Keratinocyte (primary cell): ENCODE data around the gene RAB3IL1. TPM values are rescaled to one million over a fixed set of nuclear protein-coding genes. Genes with fewer than 3 reads are reported as not detected.
"Not testable (repeated sequence)": the region's sequence is repeated elsewhere in the genome, so short reads cannot be mapped to it uniquely, and the experiment has no call there.

Source experiments
- DNase-seq: peaks from one replicate; pipeline ENCODE4 v3.0.0-alpha.2; 2011; ENCODE audit warnings: low read depth, missing footprints, low spot score
- FAIRE-seq: peaks from 2 replicates; lab custom pipeline; 2011; peaks lifted over from hg19 to GRCh38; lab: Jason Lieb, UNC
- H2AFZ ChIP-seq: 2 replicates; pipeline ENCODE4 v1.6.0; 2012; ENCODE audit warnings: low read length, control low read depth, inconsistent platforms; ENCODE audit not compliant: control insufficient read depth
- H3K27ac ChIP-seq: 2 replicates; pipeline ENCODE4 v1.5.1; 2011; ENCODE audit warnings: low read length; ENCODE audit not compliant: control insufficient read depth, insufficient read depth
- H3K27me3 ChIP-seq: 3 replicates; pipeline ENCODE4 v1.6.0; 2011; ENCODE audit warnings: low read length; ENCODE audit not compliant: control insufficient read depth, insufficient read depth; ENCODE audit errors: extremely low read depth
- H3K36me3 ChIP-seq, 2 experiments: 2 replicates in 1 of 2; 3 replicates in 1 of 2; pipeline ENCODE4 v1.5.1; 2011; ENCODE audit warnings: low read length in 2 of 2, mild to moderate bottlenecking in 1 of 2; ENCODE audit not compliant: control insufficient read depth in 2 of 2, insufficient read depth in 2 of 2; ENCODE audit errors: extremely low read depth in 1 of 2
- H3K4me1 ChIP-seq: 3 replicates; pipeline ENCODE4 v1.5.1; 2011; ENCODE audit warnings: low read length; ENCODE audit not compliant: control insufficient read depth, insufficient read depth; ENCODE audit errors: extremely low read depth
- H3K4me2 ChIP-seq: 3 replicates; pipeline ENCODE4 v1.6.0; 2011; ENCODE audit warnings: low read depth, low read length; ENCODE audit not compliant: control insufficient read depth, insufficient read depth; ENCODE audit errors: extremely low read depth
- H3K4me3 ChIP-seq, 3 experiments: fragments of 200-600 bp in 1 of 3; sonication (generic) in 1 of 3; 2 replicates in 2 of 3; 3 replicates in 1 of 3; pipeline ENCODE4 v1.5.1; 2011 to 2016; ENCODE audit warnings: low read length in 3 of 3, mild to moderate bottlenecking in 3 of 3, control low read depth in 2 of 3, inconsistent platforms in 1 of 3, low read depth in 1 of 3, mixed read lengths in 1 of 3, mixed run types in 1 of 3, moderate library complexity in 1 of 3; ENCODE audit not compliant: control insufficient read depth in 2 of 3, insufficient read depth in 2 of 3; ENCODE audit errors: extremely low read depth in 1 of 3
- H3K79me2 ChIP-seq: 2 replicates; pipeline ENCODE4 v1.6.0; 2012; ENCODE audit warnings: low read length; ENCODE audit not compliant: control insufficient read depth, insufficient read depth
- H3K9ac ChIP-seq: 3 replicates; pipeline ENCODE4 v1.6.0; 2011; ENCODE audit warnings: low read length; ENCODE audit not compliant: control insufficient read depth, insufficient read depth; ENCODE audit errors: extremely low read depth
- H3K9me1 ChIP-seq: 3 replicates; pipeline ENCODE4 v1.6.0; 2011; ENCODE audit warnings: low read length; ENCODE audit not compliant: control insufficient read depth, insufficient read depth; ENCODE audit errors: extremely low read depth
- H3K9me3 ChIP-seq: 2 replicates; pipeline ENCODE4 v1.5.1; 2012; ENCODE audit warnings: low read depth, low read length; ENCODE audit not compliant: control insufficient read depth
- H4K20me1 ChIP-seq: 3 replicates; pipeline ENCODE4 v1.6.0; 2011; ENCODE audit warnings: low read length; ENCODE audit not compliant: control insufficient read depth, insufficient read depth; ENCODE audit errors: extremely low read depth
- EZH2 ChIP-seq: IDR thresholded peaks from one replicate; pipeline ENCODE4 v1.6.1; 2012; ENCODE audit warnings: inconsistent platforms, mild to moderate bottlenecking, low read length, moderate library complexity
- dilution Hi-C: fragments of 300-500 bp; cut with MboI; formaldehyde crosslinking; loops from one replicate; pipeline ENCODE4 v1.7.0; 2020; ENCODE audit warnings: low sequenced_read_pairs; ENCODE audit not compliant: extremely low pct_ligation_motif_present
- polyA plus RNA-seq, 5 experiments: library from polyadenylated mRNA; depleted of rRNA in 3 of 5; stranded (reverse) in 3 of 5; stranded (forward) in 1 of 5; unstranded in 1 of 5; fragments of >200 nt; gene quantifications; 1 replicate in 1 of 5; 2 replicates in 3 of 5; 3 replicates in 1 of 5; pipeline versions ENCODE4 v1.2.1 to v1.2.3, GENCODE V29; 2011 to 2012; ENCODE audit warnings: missing spikeins in 2 of 5, low read depth in 1 of 5, low replicate concordance in 1 of 5
- TF ChIP-seq, protein P1 (sequence below), 3 experiments: IDR thresholded peaks in 1 of 3; conservative IDR thresholded peaks in 1 of 3; optimal IDR thresholded peaks in 1 of 3; 2 replicates in 2 of 3; 3 replicates in 1 of 3; pipeline versions ENCODE3 to v1.5.1; 2011; ENCODE audit warnings: low read length in 3 of 3, mild to moderate bottlenecking in 3 of 3, moderate library complexity in 2 of 3, control low read depth in 1 of 3, inconsistent platforms in 1 of 3; ENCODE audit not compliant: insufficient read depth in 2 of 3; ENCODE audit errors: extremely low read depth in 1 of 3

RAB3IL1 gene
- polyA plus RNA-seq, 1 donor (not counting 4 experiments of a cell fraction or from before 2014, with no cell fraction given): 0.31 TPM

DNA sequence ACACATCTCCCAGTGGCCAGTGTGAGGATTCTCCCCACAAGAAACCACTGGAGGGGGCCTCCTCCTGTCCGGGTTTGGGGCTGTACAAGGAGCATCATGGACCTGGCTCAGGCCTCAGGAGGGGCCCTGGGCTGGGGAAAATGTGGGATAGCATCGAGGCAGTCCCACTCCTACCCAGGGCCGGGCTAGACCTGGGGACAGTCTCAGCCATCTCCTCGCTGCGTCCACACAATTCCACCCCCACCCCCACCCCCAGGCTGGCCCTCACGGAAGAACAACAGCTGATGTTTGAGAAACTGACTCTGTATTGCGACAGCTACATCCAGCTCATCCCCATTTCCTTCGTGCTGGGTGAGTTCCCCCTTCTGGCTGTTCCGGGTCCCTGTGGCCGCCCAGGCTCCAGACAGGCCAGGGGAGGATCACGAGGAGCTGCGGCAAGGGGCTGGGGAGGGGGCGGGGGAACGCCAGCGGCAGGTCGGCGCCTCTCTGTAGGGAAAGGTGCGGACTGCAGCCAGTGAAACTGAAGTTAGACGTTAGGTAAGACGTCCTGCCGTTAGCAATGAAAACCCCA, 37.6 kb upstream of the RAB3IL1 start:
- no peaks in the 10 kb centered on the region for H4K20me1 ChIP-seq
- dilution Hi-C loops: no loop called here
- no peaks in the 10 kb centered on the region for H3K9me3 ChIP-seq
- H3K27me3 ChIP-seq: peaks cover 13% of the 10 kb centered on the region
- FAIRE-seq (no peak), DNase-seq (no peak)
- peak overlapping the region; percentile 27 for H3K4me2 ChIP-seq
- no peak for TF ChIP-seq EZH2
- TF ChIP-seq, protein P1, sequence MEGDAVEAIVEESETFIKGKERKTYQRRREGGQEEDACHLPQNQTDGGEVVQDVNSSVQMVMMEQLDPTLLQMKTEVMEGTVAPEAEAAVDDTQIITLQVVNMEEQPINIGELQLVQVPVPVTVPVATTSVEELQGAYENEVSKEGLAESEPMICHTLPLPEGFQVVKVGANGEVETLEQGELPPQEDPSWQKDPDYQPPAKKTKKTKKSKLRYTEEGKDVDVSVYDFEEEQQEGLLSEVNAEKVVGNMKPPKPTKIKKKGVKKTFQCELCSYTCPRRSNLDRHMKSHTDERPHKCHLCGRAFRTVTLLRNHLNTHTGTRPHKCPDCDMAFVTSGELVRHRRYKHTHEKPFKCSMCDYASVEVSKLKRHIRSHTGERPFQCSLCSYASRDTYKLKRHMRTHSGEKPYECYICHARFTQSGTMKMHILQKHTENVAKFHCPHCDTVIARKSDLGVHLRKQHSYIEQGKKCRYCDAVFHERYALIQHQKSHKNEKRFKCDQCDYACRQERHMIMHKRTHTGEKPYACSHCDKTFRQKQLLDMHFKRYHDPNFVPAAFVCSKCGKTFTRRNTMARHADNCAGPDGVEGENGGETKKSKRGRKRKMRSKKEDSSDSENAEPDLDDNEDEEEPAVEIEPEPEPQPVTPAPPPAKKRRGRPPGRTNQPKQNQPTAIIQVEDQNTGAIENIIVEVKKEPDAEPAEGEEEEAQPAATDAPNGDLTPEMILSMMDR (optimal IDR thresholded peaks at IDR 0.05 in 1 of 3, IDR thresholded peaks at IDR 0.05 in 1 of 3, conservative IDR thresholded peaks at IDR 0.05 in 1 of 3; ENCODE audit: extremely low read depth in 1 of 3, insufficient read depth in 2 of 3, low read length in 3 of 3): peak in 1 of 3 experiments; percentile 22
- no peak overlapping the region for H3K27ac ChIP-seq
- H3K36me3 ChIP-seq: peaks cover 0 to 3% of the 10 kb centered on the region in 2 experiments
- H3K9me1 ChIP-seq: no peaks in the 10 kb centered on the region
- peak overlapping the region; percentile 15 for H2AFZ ChIP-seq
- no peak overlapping the region for H3K4me3 ChIP-seq
- H3K4me1 ChIP-seq: peaks cover 9% of the 10 kb centered on the region
- no peak overlapping the region for H3K9ac ChIP-seq
- H3K79me2 ChIP-seq: no peaks in the 10 kb centered on the region

DNA sequence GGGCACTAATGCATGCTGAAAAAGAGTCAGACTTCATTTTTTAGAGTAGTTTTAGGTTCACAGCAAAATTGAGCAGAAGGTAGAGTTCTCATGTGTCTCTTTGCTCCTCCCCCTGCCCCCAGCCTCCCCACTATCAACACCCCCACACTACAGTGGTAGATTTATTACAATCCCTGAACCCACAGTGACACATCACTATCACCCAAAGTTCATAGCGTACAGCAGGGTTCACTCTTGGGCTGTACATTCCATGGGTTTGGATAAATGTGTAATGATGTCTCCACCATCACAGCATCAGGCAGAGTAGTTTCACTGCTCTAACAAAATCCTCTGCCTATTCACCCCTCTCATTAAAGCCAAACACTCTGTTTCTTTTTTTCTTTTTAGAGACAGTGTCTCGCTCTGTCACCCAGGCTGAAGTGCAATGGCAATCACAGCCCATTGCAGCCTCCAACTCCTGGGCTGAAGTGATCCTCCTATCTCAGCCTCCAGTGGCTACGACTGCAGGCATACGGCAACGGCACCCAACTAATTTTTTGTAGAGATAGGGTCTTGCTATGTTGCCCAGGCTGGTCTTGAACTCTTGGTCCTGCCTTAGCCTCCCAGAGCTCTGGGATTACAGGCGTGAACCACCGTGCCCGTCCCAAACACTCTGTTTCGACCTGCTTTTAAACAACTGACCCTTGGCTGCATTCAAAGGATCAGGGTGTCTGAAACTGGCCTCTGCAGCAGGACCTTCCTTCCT, 36.9 kb upstream of the RAB3IL1 start:
- Histone ChIP-seq H3K4me1 (peaks cover 8% of the 10 kb centered on the region), H3K9me3 (no peaks in the 10 kb centered on the region), H3K9me1 (no peaks in the 10 kb centered on the region), H4K20me1 (no peaks in the 10 kb centered on the region), H3K27ac (no peak overlapping the region), H3K4me3 (no peak overlapping the region), H3K4me2 (no peak overlapping the region), H3K9ac (no peak overlapping the region), H3K36me3 (peaks cover 0 to 3% of the 10 kb centered on the region in 2 experiments), H3K79me2 (no peaks in the 10 kb centered on the region), H3K27me3 (peaks cover 13% of the 10 kb centered on the region), H2AFZ (no peak overlapping the region)
- TF ChIP-seq, protein P1 (optimal IDR thresholded peaks at IDR 0.05 in 1 of 3, IDR thresholded peaks at IDR 0.05 in 1 of 3, conservative IDR thresholded peaks at IDR 0.05 in 1 of 3; ENCODE audit: extremely low read depth in 1 of 3, insufficient read depth in 2 of 3, low read length in 3 of 3): peak in 1 of 3 experiments; percentile 31
- no peak for TF ChIP-seq EZH2
- dilution Hi-C loops: no loop called here
- DNase-seq (no peak), FAIRE-seq (no peak)

DNA sequence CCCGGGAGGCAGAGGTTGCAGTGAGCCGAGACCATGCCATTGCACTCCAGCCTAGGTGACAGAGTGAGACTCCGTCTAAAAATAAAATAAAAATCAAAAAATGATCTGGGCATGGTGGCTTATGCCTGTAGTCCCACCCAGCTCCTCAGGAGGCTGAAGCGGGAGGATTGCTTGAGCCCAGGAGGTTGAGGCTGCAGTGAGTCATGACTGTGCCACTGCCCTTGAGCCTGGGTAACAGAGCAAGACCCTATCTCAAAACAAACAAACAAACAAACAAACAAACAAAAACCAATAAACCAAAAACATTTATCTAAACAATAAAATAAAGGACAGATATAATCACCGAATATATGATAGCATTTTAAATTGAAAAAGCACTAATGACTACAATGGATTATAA, 36.3 kb upstream of the RAB3IL1 start:
- H3K27ac ChIP-seq, H3K4me2 ChIP-seq, H3K36me3 ChIP-seq, H3K9ac ChIP-seq, H3K4me1 ChIP-seq, H3K79me2 ChIP-seq, H4K20me1 ChIP-seq, FAIRE-seq, DNase-seq, dilution Hi-C loops, H3K9me1 ChIP-seq, H2AFZ ChIP-seq, H3K4me3 ChIP-seq, H3K9me3 ChIP-seq: not testable (repeated sequence)
- peaks cover 13% of the 10 kb centered on the region for H3K27me3 ChIP-seq
